HL-60 (cell line): ENCODE data around the gene IMPA2.

Experiments
- CTCF ChIP-seq: IDR thresholded peaks from one replicate; pipeline ENCODE4 v1.5.1; 2011; ENCODE audit warnings: low read length, control low read depth, inconsistent platforms; ENCODE audit not compliant: insufficient read depth
- GABPA ChIP-seq: IDR thresholded peaks from 2 replicates; pipeline ENCODE4 v1.6.1; 2012; ENCODE audit warnings: low read depth
- POLR2AphosphoS5 ChIP-seq: IDR thresholded peaks from 2 replicates; pipeline ENCODE4 v1.6.1; 2012; ENCODE audit warnings: low read depth
- REST ChIP-seq: IDR thresholded peaks from 2 replicates; pipeline ENCODE4 v1.6.1; 2012; ENCODE audit warnings: low read depth; ENCODE audit not compliant: insufficient replicate concordance
- SPI1 ChIP-seq: IDR thresholded peaks from 2 replicates; pipeline ENCODE4 v1.6.1; 2012; ENCODE audit warnings: low read depth, mild to moderate bottlenecking, borderline replicate concordance

GRCh38 chr18:12001421-12001820 lies 20.1 kb downstream of the IMPA2 start:
- TF ChIP-seq CTCF (no peak), POLR2AphosphoS5 (no peak), GABPA (no peak), SPI1 (no peak), REST (no peak)
